NCI-H2196 treated with DMSO at 0.1 percent for 48 hours (cell line): ENCODE data around the gene ERVH48-1.
"Not testable (repeated sequence)": the region's sequence is repeated elsewhere in the genome, so short reads cannot be mapped to it uniquely, and the experiment has no call there.

ENCODE experiments used
- DNase-seq: peaks from one replicate; lab custom pipeline; 2025; ENCODE audit not compliant: unreplicated experiment; lab: John Stamatoyannopoulos, UW

The ERVH48-1 gene

DNA sequence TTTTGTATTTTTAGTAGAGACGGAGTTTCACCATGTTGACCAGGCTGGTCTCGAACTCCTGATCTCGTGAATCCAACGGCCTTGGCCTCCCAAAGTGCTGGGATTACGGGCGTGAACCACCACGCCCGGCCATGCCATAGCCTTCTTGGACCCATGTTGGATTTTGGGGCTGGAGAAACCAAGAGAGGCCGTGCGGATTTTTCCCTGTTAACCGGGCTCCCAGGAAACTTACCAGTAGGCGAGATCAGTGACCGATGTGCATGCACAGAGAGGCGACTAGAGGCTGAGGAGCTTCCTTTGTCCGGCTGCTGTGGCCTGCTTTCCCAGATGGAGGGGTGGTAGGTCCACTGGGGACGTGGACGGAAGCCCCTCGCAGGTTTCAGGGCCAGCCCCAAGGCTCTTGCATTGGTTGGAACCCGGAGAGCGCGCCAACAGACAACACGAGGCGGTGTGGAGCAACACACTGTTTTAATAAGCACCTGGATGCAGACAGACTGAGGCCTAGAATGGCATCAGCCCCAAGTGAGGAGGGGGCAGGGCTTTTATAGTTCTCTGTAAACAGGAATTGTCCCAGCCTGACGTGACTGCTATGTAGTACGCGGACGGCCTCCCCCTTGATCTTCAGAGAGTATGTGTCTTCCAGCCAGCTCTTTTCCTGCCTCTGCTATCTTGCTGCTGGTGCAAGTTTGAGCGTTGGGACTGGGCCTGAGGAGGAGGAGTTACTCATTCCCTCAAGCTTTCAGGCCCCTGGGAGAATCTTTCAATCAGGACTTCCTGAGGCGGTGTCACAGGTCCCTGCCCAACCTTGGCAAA lies at the start of gene ERVH48-1:
Gene ERVH48-1, minus strand, starts transcription at position 517 of the 813 bp plus-strand sequence. CDS start 6,624 bp downstream, outside the sequence.
- no peak for DNase-seq

DNA sequence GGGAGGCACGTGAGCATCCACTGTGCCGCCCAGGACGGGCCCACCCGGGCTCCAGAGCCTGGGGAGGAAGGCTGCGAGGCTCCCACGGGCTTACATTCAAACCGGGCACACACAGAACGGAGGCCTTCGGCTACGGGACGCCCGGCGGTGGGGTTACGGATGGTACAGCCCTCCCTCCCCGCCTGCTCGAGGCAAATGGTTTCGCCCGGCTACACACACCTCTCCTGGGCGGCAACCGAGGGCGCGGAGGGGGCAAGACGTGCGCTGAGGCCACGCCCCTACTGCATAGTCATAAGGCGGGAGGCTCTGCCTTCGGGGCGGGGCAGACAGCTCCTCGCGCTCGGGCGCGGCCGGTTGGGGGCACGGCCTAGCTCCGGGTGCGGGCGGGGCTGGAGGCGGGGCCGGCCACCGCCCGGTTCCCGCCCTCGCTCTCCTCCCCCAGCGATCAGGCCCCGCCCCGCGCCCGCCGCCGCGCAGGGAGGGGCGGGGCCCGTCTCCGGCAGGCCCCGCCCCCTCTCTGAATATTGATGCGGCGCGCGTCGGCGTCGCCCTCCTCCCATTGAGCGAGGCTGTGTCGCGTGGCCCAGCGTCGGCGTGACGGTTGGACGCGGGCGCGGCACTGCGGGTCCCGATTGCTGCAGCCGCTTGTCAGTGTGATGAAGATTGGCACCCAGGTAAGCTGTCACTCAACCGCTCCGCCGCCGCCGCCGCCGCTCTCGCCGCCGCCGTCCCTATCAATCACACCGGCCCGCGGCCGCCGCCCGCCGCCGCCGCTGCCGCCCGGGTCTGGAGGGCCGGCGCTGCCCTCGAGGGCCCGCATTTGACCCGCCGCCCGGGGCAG lies 48.8 kb upstream of the ERVH48-1 start, which contains the start of gene PKNOX1:
Gene PKNOX1, plus strand, starts transcription at position 572 of the 841 bp plus-strand sequence. CDS start 29,820 bp downstream, outside the sequence.
- DNase-seq, result peak; percentile 98

DNA sequence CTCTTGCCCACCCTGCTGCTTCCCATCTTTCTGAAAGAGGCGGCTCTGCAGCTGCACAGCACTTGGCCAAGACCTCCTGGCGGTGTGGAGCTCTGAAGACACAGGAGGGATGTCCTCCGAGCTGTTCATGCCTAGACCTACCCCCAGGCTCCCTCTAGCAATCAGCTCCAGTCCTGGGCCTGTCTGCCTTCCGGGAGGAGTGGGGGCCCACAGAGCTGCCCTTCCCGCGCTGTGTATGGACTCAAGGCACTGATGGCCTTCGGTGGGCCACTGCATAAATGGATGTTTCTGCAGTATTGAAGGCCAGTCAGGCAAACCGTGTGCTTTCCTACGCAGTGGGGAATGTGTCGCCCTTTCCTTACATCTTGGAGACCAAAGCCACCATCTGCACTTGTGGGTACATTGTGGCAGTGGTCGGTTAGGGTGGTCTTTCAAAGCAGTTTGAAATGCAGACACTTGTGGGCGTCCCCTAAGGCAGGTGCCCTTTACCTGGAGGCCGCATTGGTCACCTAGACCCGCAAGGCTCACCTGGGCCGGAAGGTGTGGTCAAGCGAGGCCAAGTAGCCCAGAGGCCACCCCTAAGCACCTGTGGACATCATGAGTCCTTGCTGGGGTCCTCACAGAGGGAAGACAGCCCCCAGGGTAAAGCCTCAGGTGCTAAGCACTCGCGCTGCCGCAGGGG lies 48.0 kb upstream of the ERVH48-1 start:
- DNase-seq, result no peak

DNA sequence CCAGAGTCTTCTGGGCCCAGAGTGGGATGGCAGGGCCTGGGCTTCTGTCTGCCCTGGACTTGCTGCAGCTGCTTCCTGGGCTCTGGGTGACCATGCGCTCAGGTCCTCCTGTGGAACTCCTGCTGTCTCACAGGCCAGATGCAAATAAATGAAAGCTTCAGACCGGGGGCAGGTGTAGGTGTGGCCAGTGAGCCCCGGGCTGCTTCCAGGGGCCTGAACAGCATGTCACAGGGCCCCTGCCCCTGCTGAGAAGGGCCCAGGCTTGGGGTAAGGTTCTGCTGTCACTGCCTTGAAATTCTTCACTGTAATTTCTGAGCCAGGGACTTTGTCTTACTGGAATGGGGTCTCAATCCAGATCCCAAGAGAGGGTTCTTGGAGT lies 46.5 kb upstream of the ERVH48-1 start:
- DNase-seq, result no peak

DNA sequence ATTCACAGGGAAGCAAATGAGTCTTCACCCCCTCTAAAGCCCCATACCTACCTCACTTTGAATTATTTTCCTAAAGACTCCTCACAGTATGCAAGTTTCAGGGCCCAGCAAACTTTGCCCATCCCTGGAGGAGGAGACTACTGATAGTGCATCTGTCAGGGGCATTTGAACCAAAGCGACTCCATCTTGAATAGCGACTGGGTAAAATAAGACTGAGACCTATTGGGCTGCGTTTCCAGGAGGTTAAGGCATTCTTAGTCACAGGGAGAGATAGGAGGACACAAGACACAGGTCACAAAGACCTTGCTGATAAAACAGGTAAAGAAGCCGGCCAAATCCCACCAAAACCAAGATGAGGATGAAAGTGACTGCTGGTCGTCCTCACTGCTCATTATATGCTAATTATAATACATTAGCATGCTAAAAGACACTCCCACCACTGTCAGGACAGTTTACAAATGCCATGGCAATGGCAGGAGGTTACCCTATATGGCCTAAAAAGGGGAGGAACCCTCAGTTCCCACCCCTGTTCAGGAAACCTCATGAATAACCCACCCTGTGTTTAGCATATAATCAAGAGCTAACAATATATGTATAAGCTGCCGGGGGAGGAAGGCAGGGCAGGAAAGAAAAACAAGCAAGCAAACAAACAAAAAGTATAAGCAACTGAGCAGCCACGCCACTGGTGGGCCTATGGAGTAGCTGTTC lies 45.7 kb upstream of the ERVH48-1 start:
- no peak for DNase-seq

DNA sequence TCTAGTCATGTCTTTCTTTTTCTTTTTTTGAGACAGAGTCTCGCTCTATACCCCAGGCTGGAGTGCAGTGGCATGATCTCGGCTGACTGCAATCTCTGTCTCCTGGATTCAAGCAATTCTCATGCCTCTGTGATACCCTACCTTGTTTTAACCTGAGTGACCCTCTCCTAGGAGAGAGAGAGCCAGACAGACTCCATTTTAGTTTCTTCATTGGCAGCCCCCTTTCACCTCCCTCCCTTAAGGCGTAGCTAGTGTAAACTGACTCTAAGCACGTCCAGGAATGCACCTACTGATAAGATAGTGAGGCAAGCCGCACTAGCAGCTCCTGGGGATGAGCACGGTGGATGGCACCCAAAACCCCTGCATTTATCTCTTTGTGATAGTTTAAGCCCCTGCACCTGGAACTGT lies 43.8 kb upstream of the ERVH48-1 start:
- DNase-seq, result no peak

DNA sequence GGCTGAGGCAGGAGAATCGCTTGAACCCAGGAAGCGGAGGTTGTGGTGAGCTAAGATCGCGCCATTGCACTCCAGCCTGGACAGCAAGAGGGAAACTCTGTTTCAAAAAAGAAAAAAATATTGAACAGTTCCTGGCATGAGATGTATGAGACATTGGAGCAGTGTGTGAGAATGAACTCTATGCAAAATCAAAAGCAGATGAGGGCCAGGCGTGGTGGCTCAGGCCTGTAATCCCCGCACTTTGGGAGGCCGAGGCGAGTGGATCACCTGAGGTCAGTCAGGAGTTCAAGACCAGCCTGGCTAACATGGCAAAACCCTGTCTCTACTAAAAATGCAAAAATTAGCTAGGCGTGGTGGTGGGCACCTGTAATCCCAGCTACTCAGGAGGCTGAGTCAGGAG lies 42.2 kb upstream of the ERVH48-1 start:
- not testable (repeated sequence) for DNase-seq

DNA sequence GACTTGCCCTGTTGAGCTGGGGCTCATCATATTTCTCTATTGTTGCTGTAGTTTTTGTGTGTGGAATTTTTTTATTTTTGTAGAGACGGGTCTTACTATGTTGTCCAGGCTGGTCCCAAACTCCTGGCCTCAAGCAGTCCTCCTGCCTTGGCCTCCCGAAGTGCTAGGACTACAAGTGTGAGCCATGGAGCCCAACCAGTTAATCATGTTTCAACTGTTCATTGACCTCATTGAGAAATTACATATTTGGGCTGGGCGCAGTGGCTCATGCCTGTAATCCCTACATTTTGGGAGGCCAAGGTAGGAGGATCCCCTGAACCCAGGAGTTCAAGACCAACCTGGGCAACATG lies 39.8 kb upstream of the ERVH48-1 start:
- DNase-seq, result no peak

DNA sequence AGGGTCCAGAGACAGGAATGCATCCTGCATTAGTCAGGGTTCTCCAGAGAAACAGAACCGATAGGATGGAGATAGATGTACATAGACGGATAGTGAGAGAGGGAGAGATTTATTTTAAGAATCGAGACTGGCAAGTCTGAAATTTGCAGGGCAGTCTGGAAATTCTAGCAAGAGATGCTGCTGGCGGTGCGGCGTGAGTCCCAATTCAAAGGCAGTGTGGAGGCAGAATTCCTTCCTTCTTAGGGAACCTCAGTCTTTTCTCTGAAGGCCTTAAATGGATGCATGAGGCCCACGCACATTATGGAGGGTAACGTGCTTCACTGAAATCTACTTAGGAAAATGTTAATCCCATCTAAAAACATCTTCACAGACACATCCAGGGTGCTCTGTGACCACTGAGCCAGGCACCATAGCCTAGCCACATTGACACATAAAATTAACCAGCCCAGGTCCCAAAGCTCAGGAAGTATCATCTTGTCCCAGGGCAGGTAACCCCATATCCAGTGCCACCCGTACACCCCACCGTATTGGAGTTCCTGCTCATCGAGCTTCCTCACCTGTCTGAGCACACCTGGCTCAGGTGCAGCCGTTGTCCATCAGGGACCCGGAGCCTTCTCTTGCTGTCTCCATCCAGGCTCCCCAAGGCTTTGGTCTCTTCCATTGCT lies 39.2 kb upstream of the ERVH48-1 start:
- DNase-seq, result no peak

DNA sequence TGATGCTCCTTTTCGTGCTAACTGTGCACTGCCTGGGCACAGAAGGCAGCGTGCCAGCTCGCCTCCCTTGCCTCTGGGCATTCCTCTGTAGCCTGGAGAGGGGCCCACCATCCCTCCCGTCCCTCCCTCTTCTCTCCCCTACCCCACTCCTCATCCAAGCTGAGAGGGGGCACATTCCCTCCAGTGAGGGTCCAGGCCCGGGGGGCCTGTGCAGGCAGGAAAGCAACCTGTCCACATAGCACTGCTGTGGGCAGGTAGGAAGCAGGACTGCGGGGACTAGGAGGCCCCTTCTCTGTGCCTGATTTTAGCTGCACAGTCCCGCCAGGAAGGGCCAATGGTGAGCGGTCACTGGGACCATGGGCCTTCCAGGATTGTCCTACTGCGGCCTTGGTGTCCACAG lies 38.7 kb upstream of the ERVH48-1 start:
- no peak for DNase-seq

DNA sequence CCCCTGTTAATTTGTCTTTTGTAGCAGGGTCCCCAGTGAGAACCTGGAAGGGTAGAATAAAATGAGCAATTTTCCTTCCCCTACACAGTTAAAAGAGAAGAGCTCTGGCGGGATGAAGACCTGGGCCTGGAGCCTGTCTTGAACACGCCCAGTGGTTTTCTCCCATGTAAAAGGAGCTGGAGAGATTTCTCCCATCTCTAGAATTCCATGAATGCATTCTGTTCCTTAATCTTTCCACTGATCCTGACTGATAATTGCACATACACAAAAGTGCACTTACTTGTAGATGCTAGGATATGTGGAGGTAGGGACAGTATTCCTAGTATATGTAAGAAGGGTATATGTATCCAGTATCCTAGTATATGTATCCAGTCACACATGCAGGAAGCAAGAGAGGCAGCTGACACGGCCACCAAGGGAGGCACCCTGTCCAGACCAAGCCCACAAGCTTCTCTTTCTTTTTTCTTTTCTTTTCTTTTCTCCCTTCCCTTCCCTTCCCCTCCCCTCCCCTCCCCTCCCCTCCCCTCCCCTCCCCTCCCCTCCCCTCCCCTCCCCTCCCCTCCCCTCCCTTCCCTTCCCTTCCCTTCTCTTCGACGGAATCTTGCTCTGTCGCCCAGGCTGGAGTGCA lies 37.1 kb upstream of the ERVH48-1 start:
- DNase-seq, result no peak

DNA sequence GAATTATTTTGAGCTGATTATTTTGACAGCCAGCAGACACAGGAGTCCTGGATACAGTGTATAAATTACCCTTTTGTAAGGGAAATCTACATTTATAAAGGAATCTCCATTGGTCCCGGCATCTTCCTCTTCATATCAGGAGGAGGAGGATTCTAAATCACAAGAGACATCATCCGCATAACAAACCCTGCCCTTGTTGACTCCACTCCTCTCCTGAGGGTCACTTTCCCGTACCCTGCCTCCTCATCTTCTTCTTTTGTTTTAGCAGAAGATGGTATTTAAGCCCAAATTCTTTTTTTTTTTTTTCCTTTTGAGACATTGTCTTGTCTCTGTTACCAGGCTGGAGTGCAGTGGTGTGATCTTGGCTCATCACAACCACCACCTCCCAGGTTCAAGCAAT lies 34.3 kb upstream of the ERVH48-1 start:
- no peak for DNase-seq

DNA sequence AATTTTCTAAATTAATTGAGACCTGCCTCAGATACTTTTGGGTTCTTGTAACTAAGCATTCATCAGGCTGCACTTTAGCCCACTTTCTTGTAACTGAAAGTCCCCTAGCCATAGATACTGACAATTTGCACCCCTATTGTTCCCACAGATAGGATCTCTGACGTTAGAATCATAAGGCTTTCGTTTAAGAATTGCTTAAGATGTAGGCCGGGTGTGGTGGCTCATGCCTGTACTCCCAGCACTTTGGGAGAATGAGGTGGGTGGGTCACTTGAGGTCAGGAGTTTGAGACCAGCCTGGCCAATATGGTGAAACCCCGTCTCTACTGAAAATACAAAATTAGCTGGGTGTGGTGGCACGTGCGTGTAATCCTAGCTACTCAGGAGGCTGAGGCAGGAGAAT lies 32.7 kb upstream of the ERVH48-1 start:
- DNase-seq, result not testable (repeated sequence)

DNA sequence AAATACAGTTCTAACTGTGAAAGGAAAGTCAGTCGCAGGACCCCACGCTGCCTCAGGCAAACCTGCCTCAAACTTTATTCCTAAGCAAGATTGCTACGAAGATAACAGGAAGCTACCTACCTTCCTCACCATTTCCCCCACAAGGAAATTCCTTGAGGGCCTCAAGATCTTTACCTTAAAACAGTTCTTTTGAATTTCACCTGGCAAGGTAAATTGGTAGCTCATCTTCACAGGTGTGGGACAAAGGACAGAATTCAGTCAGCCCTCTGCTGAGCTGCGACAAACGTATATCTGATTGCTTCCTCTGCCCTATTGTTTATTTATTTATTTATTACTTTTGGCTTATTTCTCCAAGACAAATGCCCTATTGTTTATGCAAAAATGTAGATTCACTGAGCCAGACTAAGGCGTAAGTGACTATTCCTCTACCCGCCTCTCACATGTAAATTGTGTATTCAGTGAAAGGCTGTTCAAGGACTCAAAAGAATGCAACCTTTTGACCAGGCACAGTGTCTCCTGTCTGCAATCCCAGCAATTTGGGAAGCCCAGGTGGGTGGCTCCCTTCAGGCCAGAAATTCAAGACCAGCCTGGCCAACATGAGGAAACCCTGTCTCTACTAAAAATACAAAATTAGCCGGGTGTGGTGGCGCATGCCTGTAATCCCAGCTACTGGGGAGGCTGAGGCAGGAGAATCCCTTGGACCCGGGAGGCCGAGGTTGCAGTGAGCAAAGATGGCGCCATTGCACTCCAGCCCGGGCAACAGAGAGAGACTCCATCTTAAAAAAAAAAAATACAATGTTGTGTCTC lies 31.6 kb upstream of the ERVH48-1 start:
- DNase-seq, result no peak

DNA sequence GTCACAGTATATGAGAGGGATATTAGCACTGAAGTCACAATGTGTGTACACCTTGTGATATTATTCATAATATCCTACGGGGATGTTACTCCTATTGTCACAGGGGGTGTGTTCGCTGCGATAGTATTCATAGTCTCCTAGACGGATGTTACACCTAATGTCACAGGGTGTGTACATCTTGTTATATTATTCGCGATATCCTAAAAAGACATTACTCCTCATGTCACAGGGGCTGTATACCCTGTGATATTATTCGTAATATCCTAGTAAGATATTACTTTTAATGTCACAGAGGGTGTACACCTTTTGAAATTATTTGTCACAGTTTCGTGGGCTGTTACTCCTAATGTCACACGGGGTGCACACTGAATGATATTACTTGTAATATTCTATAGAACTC lies 25.8 kb upstream of the ERVH48-1 start:
- DNase-seq, result not testable (repeated sequence)

DNA sequence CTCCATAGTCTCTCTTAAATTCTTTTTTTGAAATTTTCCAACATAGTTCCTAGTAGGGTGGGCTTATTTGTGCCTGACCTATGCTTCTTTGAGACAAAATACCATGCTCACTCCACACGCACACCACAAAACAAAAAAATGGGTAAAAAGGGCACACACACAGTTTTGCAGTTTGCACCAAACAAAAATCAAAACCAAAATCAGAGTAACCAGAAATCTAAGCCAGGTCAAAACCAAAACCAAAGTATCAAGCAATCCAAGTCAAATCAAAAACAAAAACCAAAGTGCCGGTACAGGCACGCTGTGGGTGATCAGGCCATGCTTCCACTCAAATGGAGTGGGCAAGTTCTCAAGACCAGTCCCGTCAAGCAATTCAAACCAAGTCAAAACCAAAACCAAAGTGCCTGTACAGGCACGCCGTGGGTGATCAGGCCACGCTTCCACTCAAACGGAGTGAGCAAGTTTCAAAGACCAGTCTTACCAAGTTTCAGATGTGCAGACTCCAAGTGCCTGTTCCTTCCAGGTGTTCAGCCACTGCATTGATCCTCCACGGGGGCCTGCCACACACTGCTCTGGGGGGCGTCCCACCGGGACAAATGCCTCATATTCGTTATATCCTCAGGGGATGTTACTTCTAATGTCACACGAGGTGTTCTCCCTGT lies 23.8 kb upstream of the ERVH48-1 start:
- not testable (repeated sequence) for DNase-seq

DNA sequence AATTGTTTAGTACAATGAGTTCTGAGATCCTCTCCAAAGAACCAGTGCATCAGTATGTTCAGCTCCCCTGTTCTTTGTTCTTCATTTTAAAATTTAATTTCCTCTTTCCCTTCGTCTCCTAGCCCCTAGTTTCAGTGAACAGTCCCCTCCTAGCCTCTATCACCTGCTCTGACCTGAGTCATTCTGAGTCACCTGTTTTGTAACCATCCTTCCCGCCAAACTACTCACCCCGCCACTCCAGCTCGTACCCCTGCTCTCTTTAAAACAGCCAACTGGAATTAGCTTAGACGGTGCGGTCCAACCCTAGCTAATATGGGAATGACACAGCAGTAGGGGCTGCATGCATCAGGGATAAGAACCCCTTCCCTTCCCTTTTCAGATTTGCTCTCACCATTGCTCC lies 16.8 kb upstream of the ERVH48-1 start:
- no peak for DNase-seq

DNA sequence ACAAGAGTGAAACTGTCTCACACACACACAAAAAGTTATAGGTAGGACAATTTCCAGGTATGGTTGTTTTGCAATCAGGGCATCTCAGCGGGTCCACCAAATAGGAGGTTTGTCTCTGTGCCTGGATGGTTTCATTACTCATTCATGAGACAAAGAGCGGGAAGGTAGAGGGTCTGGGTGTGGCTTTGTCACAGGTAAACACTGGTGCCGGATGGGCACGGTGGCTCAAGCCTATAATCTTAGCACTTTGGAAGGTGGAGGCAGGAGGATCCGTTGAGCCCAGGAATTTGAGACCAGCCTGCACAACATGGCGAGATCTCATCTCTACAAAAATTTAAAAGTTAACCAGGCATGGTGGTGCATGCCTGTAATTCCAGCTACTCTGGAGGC lies 16.3 kb upstream of the ERVH48-1 start:
- no peak for DNase-seq
